ENCODE data around the gene PPP1R26. TPM values are rescaled to one million over a fixed set of nuclear protein-coding genes. Genes with fewer than 3 reads are reported as not detected.
"Not testable (repeated sequence)": the region's sequence is repeated elsewhere in the genome, so short reads cannot be mapped to it uniquely, and the experiment has no call there.

Gene PPP1R26
- total RNA-seq, 1 donor from 2014 or later, result 20.9 TPM

DNA sequence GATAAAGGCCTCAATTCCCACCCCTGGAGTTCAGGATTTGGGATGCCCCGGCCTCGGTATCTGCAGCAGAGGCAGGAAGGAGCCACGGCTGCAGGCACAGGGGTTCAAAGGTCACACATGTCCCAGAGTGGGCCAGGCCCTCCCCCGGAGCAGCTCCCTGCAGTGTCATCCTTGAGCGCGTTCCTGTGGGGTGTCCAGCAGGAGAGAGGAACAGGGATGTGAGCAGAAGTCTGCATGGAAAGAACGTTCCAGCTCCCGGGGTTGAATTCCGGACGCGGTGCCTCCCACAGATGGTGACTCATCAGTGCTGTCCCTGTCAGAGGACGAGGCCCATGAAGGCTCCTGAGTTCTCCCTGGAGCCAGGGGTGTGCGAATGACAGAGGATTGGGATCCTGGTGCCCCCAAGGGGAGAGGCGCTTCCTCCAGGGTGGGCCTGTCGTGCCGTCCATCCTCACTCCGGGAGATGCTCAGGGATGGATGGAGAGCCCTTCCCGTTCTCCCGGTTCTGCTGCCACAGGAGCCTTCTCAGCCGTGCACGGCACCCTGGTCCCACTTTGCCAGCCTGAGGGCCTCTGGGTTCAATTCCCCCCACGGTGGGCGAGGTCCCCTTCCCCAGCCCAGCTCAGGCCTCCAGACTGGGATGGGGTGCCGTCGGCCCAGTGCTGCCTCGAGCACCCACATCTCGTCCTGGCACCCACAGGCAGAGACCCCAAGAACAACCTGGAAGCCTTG is 44.7 kb downstream of the PPP1R26 start:
- no peaks in the 10 kb centered on the region for H3K36me3 ChIP-seq
- no peak overlapping the region for H3K4me3 ChIP-seq
- no peak for TF ChIP-seq CTCF (IDR thresholded peaks at IDR 0.05; ENCODE audit: borderline replicate concordance)
- H3K9me3 ChIP-seq (replicated peaks), result no peaks in the 10 kb centered on the region
- DNase-seq, result no peak
- no peaks in the 10 kb centered on the region for H3K4me1 ChIP-seq
- H3K27ac ChIP-seq (replicated peaks), result no peak overlapping the region
- H3K27me3 ChIP-seq (ENCODE audit: low read depth), result peaks cover 73% of the 10 kb centered on the region
- intact Hi-C loops (cut with micrococcal nuclease), result no loop called here

DNA sequence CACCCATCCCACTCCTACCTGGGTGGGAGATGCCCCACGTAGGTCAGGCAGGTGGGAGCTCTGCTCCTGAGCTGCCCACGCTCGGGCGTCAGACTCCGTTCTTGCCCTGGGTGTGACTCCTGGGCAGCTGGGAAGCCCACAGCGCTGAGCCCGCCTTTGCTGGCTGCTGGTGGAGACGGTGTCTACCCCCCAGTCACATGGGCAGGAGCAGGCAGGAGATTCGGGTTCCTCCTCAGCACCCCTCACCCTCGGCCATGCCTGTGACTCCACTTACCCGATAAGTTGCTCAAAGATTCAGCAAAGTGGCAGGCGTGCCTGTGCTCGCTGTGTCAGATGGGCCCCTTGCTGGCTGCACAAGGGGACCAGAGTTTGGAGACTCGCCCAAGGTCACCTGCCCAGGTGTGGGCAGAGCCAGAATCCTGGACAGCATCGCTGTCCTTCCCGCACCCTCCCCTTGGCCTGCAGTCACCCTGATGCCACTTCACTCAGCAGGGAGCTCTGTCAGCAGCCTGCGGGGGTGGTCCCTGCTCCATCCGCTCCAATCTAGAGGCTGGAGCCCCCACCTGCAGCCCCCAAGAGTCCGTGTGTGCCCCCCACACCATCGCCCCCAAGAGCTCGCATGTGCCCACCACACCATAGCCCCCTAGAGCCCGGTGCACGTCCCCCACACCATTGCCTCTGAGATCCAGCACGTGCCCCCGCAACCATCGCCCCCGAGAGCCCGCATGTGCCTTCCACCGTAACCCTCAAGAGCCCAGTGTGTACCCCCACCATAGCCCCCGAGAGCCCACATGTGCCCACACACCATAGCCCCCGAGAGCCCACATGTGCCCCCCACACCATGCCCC is 45.9 kb downstream of the PPP1R26 start:
- no peak for DNase-seq
- peaks cover 77% of the 10 kb centered on the region for H3K27me3 ChIP-seq (ENCODE audit: low read depth)
- H3K36me3 ChIP-seq, result no peaks in the 10 kb centered on the region
- H3K4me3 ChIP-seq, result no peak overlapping the region
- no peaks in the 10 kb centered on the region for H3K9me3 ChIP-seq (replicated peaks)
- H3K27ac ChIP-seq (replicated peaks), result no peak overlapping the region
- H3K4me1 ChIP-seq, result no peaks in the 10 kb centered on the region
- TF ChIP-seq CTCF (IDR thresholded peaks at IDR 0.05; ENCODE audit: borderline replicate concordance), result no peak
- intact Hi-C loops (cut with micrococcal nuclease), result no loop called here

DNA sequence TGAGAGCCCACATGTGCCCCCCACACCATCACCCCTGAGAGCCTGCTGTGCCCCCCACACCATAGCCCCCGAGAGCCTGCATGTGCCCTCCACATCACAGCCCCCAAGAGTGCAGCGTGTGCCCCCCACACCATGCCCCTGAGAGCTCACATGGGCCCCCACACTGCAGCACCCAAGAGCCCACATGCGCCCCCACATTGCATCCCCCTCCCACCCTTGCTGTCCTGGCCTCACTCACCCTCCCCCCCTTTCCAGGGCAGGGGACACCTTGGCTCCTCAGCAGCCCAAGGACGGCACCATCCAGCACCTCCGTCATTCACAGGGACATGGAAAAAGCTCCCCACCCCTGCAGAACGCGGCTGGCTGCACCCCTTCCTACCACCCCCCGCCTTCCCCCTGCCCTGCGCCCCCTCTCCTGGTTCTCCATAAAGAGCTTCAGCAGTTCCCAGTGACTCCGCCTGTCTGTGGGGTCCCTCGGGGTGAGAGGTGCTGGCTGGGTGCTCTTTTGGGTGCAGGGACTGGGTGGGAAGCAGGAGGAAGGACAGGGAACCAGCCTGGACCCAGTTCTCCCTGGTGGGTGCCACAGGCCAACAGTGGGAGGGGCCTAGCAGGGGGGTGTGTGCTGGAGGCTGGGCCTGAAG is 46.6 kb downstream of the PPP1R26 start:
- TF ChIP-seq CTCF (IDR thresholded peaks at IDR 0.05; ENCODE audit: borderline replicate concordance), result no peak
- intact Hi-C loops (cut with micrococcal nuclease), result no loop called here
- no peaks in the 10 kb centered on the region for H3K4me1 ChIP-seq
- no peaks in the 10 kb centered on the region for H3K36me3 ChIP-seq
- H3K4me3 ChIP-seq, result no peak overlapping the region
- no peaks in the 10 kb centered on the region for H3K9me3 ChIP-seq (replicated peaks)
- H3K27ac ChIP-seq (replicated peaks), result no peak overlapping the region
- H3K27me3 ChIP-seq (ENCODE audit: low read depth), result peaks cover 80% of the 10 kb centered on the region
- no peak for DNase-seq

GRCh38 chr9:135526730-135527571 is 47.4 kb downstream of the PPP1R26 start:
- Histone ChIP-seq H3K27me3 (ENCODE audit: low read depth) (peaks cover 80% of the 10 kb centered on the region), H3K27ac (replicated peaks) (no peak overlapping the region), H3K36me3 (no peaks in the 10 kb centered on the region), H3K4me3 (no peak overlapping the region), H3K9me3 (replicated peaks) (no peaks in the 10 kb centered on the region), H3K4me1 (no peaks in the 10 kb centered on the region)
- intact Hi-C loops (cut with micrococcal nuclease), result no loop called here
- no peak for TF ChIP-seq CTCF (IDR thresholded peaks at IDR 0.05; ENCODE audit: borderline replicate concordance)
- no peak for DNase-seq

- H3K36me3 ChIP-seq; H3K4me1 ChIP-seq; intact Hi-C loops (cut with micrococcal nuclease); H3K9me3 ChIP-seq (replicated peaks); DNase-seq; H3K4me3 ChIP-seq; H3K27ac ChIP-seq (replicated peaks): not testable (repeated sequence)
- peaks cover 76% of the 10 kb centered on the region for H3K27me3 ChIP-seq (ENCODE audit: low read depth)
Measured at GRCh38 chr9:135528842-135529435, 49.4 kb downstream of the PPP1R26 start.

All from left ventricle myocardium inferior (tissue), 1 donor.